T-cell (primary cell): ENCODE data around the gene FAM83E. TPM values are rescaled to one million over a fixed set of nuclear protein-coding genes. Genes with fewer than 3 reads are reported as not detected.
"Not testable (repeated sequence)": the region's sequence is repeated elsewhere in the genome, so short reads cannot be mapped to it uniquely, and the experiment has no call there.

Experiments
- ATAC-seq, 4 experiments: fragments of 200-7000 bp in 3 of 4; fragments of 150-1000 bp in 1 of 4; cut with Tn5 transposase; replicated peaks in 1 of 4; 1 replicate in 3 of 4; 2 replicates in 1 of 4; pipeline ENCODE4 v1.10.0; 2021; ENCODE audit warnings: moderate library complexity in 3 of 4, mild to moderate bottlenecking in 2 of 4, moderate number of reproducible peaks in 1 of 4
- CTCF ChIA-PET, 2 donors: fragments of 300-600 bp; sonication (Branson Sonifier 250); formaldehyde crosslinking; loops; one replicate each; lab custom pipeline; 2022; ENCODE audit warnings: antibody characterized with exemption in 2 of 2; lab: Charles Lee
- POLR2A ChIA-PET, 2 donors: fragments of 300-600 bp; sonication (Branson Sonifier 250); formaldehyde crosslinking; loops; one replicate each; lab custom pipeline; 2022; ENCODE audit warnings: antibody characterized with exemption in 2 of 2; lab: Charles Lee
- DNase-seq, 35 experiments: peaks; one replicate each; pipeline versions ENCODE4 v3.0.0 to v3.0.0-alpha.2; 2013 to 2023
- H3K27ac ChIP-seq: one replicate; pipeline ENCODE4 v1.5.1; 2013; ENCODE audit warnings: low read length
- H3K27me3 ChIP-seq, 2 experiments: replicated peaks in 1 of 2; 1 replicate in 1 of 2; 2 replicates in 1 of 2; pipeline versions ENCODE4 v1.6.1 to v1.7.0; 2013; ENCODE audit warnings: low read length in 1 of 2, mixed read lengths in 1 of 2; ENCODE audit not compliant: control insufficient read depth in 2 of 2, insufficient read depth in 2 of 2; ENCODE audit errors: extremely low read depth in 1 of 2
- H3K36me3 ChIP-seq, 2 donors: 1 replicate in 1 of 2; 2 replicates in 1 of 2; pipeline versions ENCODE4 v1.6.1 to v1.7.0; 2013; ENCODE audit warnings: low read length in 1 of 2; ENCODE audit not compliant: control insufficient read depth in 2 of 2, insufficient read depth in 1 of 2; ENCODE audit errors: extremely low read depth in 1 of 2
- H3K4me1 ChIP-seq, 2 experiments: 1 replicate in 1 of 2; 2 replicates in 1 of 2; pipeline versions ENCODE4 v1.6.1 to v1.7.0; 2013; ENCODE audit warnings: low read length in 2 of 2, mixed read lengths in 1 of 2; ENCODE audit not compliant: insufficient read depth in 2 of 2, control insufficient read depth in 1 of 2; ENCODE audit errors: extremely low read depth in 1 of 2
- H3K4me3 ChIP-seq, 2 donors: 1 replicate in 1 of 2; 2 replicates in 1 of 2; pipeline versions ENCODE4 v1.5.1 to v1.7.0; 2013; ENCODE audit warnings: mild to moderate bottlenecking in 2 of 2, low read length in 1 of 2, moderate library complexity in 1 of 2; ENCODE audit not compliant: control insufficient read depth in 1 of 2; ENCODE audit errors: extremely low read depth in 1 of 2
- H3K9me3 ChIP-seq: 2 replicates; pipeline ENCODE4 v1.7.0; 2013
- H3K27ac Mint-ChIP-seq, 2 donors: one replicate each; pipeline ENCODE4 v1.8.0; 2020 to 2021; ENCODE audit warnings: mild to moderate bottlenecking in 2 of 2, mixed read lengths in 2 of 2
- H3K27me3 Mint-ChIP-seq, 2 donors: one replicate each; pipeline ENCODE4 v1.8.0; 2021 to 2022; ENCODE audit warnings: mixed read lengths in 2 of 2
- H3K36me3 Mint-ChIP-seq: one replicate; pipeline ENCODE4 v1.8.0; 2021; ENCODE audit warnings: mixed read lengths
- H3K4me1 Mint-ChIP-seq, 3 donors: one replicate each; pipeline ENCODE4 v1.8.0; 2020 to 2022; ENCODE audit warnings: mixed read lengths in 3 of 3, mild to moderate bottlenecking in 1 of 3
- H3K4me3 Mint-ChIP-seq, 3 donors: one replicate each; pipeline ENCODE4 v1.8.0; 2020 to 2022; ENCODE audit warnings: mild to moderate bottlenecking in 3 of 3, mixed read lengths in 3 of 3, moderate library complexity in 3 of 3
- H3K9me3 Mint-ChIP-seq, 3 donors: one replicate each; pipeline ENCODE4 v1.8.0; 2020 to 2022; ENCODE audit warnings: mixed read lengths in 3 of 3
- WGBS: methylation state at CpG from one replicate; pipeline ENCODE4 v1.1.5; 2013; ENCODE audit warnings: missing lambda C conversion rate; ENCODE audit not compliant: insufficient coverage; 5-methylcytosine and 5-hydroxymethylcytosine counted together
- total RNA-seq, 35 experiments: library from RNA in 6 of 35; stranded (reverse) in 6 of 35; fragments of 120-200 nt in 1 of 35; gene quantifications; one replicate each; pipeline versions ENCODE4 v1.2.1 to v1.2.4 and lab custom pipeline; 2013 to 2026

FAM83E gene
- total RNA-seq, 5 donors from 2014 or later (not counting 1 experiment from before 2014, with no cell fraction given): 2.3 to 3.0 (median 2.7) TPM; not detected in 1

DNA sequence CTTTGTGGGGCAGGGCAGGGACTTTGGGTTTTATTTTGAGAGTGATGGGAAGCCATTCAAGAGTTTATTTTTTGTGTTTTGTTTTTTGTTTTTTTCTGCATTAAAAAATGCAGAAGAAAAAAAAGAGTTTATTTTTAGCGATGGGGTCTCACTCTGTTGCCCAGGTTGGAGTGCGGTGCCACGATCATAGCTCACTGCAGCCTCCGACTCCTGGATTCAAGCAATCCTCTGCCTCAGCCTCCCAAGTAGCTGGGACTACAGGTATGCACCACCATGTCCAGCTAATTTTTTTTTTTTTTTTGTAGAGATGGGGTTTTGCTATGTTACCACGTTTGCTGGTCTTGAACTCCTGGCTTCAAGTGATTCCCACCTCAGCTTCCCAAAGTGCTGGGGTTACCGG lies 43.6 kb upstream of the FAM83E start:
- Histone ChIP-seq H3K4me3 (no peak overlapping the region), H3K36me3 (no peaks in the 10 kb centered on the region), H3K4me1 (peaks cover 4 to 16% of the 10 kb centered on the region in 2 experiments), H3K9me3 (no peaks in the 10 kb centered on the region), H3K27ac (no peak overlapping the region), H3K27me3 (no peaks in the 10 kb centered on the region)
- H3K36me3 Mint-ChIP-seq: no peaks in the 10 kb centered on the region
- WGBS: 100% methylated on average over 5 of the region's 6 CpGs
- POLR2A ChIA-PET: no interaction called here
- no peak overlapping the region for H3K27ac Mint-ChIP-seq
- peaks cover 11 to 16% (median 13%) of the 10 kb centered on the region in 3 donors for H3K4me1 Mint-ChIP-seq
- ATAC-seq (no peak), DNase-seq (no peak)
- no peaks in the 10 kb centered on the region for H3K9me3 Mint-ChIP-seq
- H3K27me3 Mint-ChIP-seq: no peaks in the 10 kb centered on the region
- CTCF ChIA-PET: interaction anchor here (0.6 to 0.7 kb wide), 2 partner anchors 17 to 27 kb away, joined by 3 to 4 read pairs; no protein-coding TSS in a partner anchor
- H3K4me3 Mint-ChIP-seq: no peak overlapping the region

DNA sequence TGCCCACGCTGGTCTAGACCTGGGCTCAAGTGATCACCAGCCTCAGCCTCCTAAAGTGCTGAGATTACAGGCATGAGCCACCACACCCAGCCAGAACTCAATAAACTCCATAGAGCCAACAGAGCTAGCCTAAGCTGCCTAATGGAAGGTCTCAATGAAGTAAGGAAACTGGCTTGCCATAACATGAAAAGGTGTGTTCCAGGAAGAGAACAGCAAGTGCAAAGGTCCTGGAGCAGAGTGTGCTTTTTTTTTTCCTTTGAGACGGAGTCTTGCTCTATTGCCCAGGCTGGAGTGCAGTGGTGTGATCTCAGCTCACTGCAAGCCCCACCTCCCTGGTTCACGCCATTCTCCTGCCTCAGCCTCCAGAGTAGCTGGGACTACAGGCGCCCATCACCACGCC lies 43.0 kb upstream of the FAM83E start:
- H3K27ac Mint-ChIP-seq, DNase-seq, H3K9me3 ChIP-seq, H3K9me3 Mint-ChIP-seq, H3K27me3 Mint-ChIP-seq, H3K4me3 Mint-ChIP-seq, H3K27me3 ChIP-seq, H3K36me3 ChIP-seq, ATAC-seq, CTCF ChIA-PET, H3K36me3 Mint-ChIP-seq, H3K27ac ChIP-seq, H3K4me3 ChIP-seq: not testable (repeated sequence)
- H3K4me1 Mint-ChIP-seq: peaks cover 12 to 16% (median 14%) of the 10 kb centered on the region in 3 donors
- H3K4me1 ChIP-seq: peaks cover 4 to 16% of the 10 kb centered on the region in 2 experiments
- WGBS: no CpG with 5 or more reads among the region's 5 CpGs
- POLR2A ChIA-PET: interaction anchor here in 1 of 2 donors (0.6 kb wide), 1 partner anchor 13 kb away, joined by 3 read pairs; no protein-coding TSS in a partner anchor

GRCh38 chr19:48656840-48657474 lies 42.1 kb upstream of the FAM83E start:
- Histone ChIP-seq H3K9me3 (no peaks in the 10 kb centered on the region), H3K27ac (no peak overlapping the region), H3K36me3 (no peaks in the 10 kb centered on the region), H3K4me3 (no peak overlapping the region), H3K4me1 (peaks cover 4 to 16% of the 10 kb centered on the region in 2 experiments), H3K27me3 (no peaks in the 10 kb centered on the region)
- Mint-ChIP-seq H3K27me3 (no peaks in the 10 kb centered on the region), H3K27ac (no peak overlapping the region), H3K4me1 (peaks cover 15 to 21% (median 17%) of the 10 kb centered on the region in 3 donors), H3K36me3 (no peaks in the 10 kb centered on the region), H3K9me3 (no peaks in the 10 kb centered on the region), H3K4me3 (no peak overlapping the region)
- ATAC-seq (no peak), DNase-seq (no peak)
- ChIA-PET POLR2A (interaction anchor here in 1 of 2 donors (0.6 kb wide), 1 partner anchor 14 kb away, joined by 3 read pairs; no protein-coding TSS in a partner anchor), CTCF (no interaction called here)
- WGBS: 77% methylated on average over 8 of the region's 16 CpGs

DNA sequence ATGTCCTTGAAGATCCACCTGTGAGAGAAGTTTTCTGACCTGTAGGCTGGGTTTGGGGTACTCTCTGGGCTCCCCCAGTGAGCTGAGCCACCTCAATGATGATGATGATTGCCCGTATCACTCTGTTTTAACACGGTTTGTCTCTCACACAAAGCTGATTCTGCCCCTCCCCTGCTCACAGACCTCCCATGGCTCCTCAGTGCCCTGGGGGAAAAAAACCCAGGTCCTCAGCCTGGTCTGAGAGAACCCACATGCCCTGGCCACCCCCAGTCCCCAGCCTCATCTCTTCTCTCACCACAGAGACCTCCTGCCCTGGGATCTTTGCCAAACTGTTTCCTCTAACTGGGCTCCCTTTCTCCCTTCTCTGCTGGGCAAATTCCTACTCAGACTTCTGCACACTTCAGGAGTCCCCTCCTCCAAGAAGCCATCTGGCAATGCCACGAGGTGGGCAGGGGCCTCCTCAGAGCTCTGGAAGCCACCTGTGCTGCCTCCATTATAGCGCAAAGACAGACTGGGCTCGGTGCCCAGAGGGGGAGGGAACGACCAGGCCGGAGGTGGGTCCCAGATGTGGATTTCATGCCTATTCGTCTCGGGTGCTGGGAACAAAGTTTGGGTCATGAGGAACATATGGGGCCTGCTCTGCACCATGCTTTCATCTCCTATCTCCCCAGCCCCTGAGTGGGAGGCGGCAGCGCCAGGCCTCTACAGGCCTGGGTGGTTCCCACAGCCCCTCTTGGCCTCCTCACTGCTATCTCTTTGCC lies 39.6 kb upstream of the FAM83E start:
- POLR2A ChIA-PET: no interaction called here
- no peak overlapping the region for H3K4me3 ChIP-seq
- ATAC-seq (no peak), DNase-seq (no peak)
- WGBS: 69% methylated on average over 5 of the region's 11 CpGs
- Mint-ChIP-seq H3K36me3 (no peaks in the 10 kb centered on the region), H3K4me3 (no peak overlapping the region), H3K27ac (no peak overlapping the region), H3K4me1 (peaks cover 14 to 17% (median 15%) of the 10 kb centered on the region in 3 donors), H3K9me3 (no peaks in the 10 kb centered on the region), H3K27me3 (no peaks in the 10 kb centered on the region)
- CTCF ChIA-PET: interaction anchor here in 1 of 2 donors (0.6 kb wide), 1 partner anchor 178 kb away, joined by 3 read pairs; no protein-coding TSS in a partner anchor
- H3K36me3 ChIP-seq: no peaks in the 10 kb centered on the region
- peaks cover 1 to 7% of the 10 kb centered on the region in 2 experiments for H3K4me1 ChIP-seq
- H3K27me3 ChIP-seq: no peaks in the 10 kb centered on the region
- no peak overlapping the region for H3K27ac ChIP-seq
- no peaks in the 10 kb centered on the region for H3K9me3 ChIP-seq

GRCh38 chr19:48651683-48652048 lies 36.8 kb upstream of the FAM83E start:
- no peak overlapping the region for H3K4me3 Mint-ChIP-seq
- ChIA-PET CTCF (interaction anchor here in 1 of 2 donors (0.6 kb wide), 1 partner anchor 911 kb away, joined by 6 read pairs; no protein-coding TSS in a partner anchor), POLR2A (no interaction called here)
- H3K36me3 ChIP-seq: no peaks in the 10 kb centered on the region
- no peaks in the 10 kb centered on the region for H3K9me3 ChIP-seq
- no peaks in the 10 kb centered on the region for H3K27me3 ChIP-seq
- no peak overlapping the region for H3K4me3 ChIP-seq
- H3K9me3 Mint-ChIP-seq: no peaks in the 10 kb centered on the region
- peaks cover 33 to 41% (median 34%) of the 10 kb centered on the region in 3 donors for H3K4me1 Mint-ChIP-seq
- peaks cover 5 to 33% of the 10 kb centered on the region in 2 experiments for H3K4me1 ChIP-seq
- H3K27ac Mint-ChIP-seq: peak overlapping the region; percentile 46 to 66
- DNase-seq: no peak
- no peak for ATAC-seq
- no peaks in the 10 kb centered on the region for H3K27me3 Mint-ChIP-seq
- no peaks in the 10 kb centered on the region for H3K36me3 Mint-ChIP-seq
- WGBS: 64% methylated on average over 3 of the region's 5 CpGs
- no peak overlapping the region for H3K27ac ChIP-seq

DNA sequence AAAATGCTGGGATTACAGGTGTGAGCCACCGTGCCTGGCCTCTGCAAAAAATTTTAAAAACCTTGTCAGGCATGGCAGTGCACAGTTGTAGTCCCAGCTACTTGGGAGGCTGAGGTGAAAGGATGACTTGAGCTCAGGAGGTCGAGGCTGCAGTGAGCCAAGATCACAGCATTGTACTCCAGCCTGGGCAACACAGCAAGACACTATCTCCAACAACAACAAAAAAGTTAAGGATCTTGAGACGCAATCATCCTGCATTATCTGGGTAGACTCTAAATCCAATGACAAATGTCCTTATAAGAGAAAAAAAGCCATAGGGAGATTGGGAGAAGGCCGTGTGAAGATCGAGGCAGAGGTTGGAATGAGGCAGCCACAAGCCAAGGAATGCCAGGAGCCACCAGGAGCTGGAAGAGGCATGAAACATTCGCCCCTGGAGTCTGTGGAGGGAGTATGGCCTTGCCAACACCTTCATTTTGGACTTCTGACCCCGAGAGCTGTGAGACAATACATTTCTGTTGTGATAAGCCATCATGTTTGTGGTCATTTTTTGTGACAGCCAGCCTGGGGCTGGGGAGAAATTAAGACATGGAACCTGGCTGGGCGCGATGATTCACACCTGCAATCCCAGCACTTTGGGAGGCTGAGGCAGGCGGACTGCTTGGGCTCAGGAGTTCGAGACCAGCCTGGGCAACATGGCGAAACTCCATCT lies 36.3 kb upstream of the FAM83E start:
- H3K36me3 ChIP-seq: no peaks in the 10 kb centered on the region
- H3K4me1 Mint-ChIP-seq: peaks cover 34 to 45% (median 35%) of the 10 kb centered on the region in 3 donors
- no peak overlapping the region for H3K4me3 Mint-ChIP-seq
- no peaks in the 10 kb centered on the region for H3K36me3 Mint-ChIP-seq
- H3K27ac ChIP-seq: no peak overlapping the region
- POLR2A ChIA-PET: interaction anchor here in 1 of 2 donors (0.7 kb wide), 1 partner anchor 18 kb away, joined by 7 read pairs; no protein-coding TSS in a partner anchor
- H3K4me3 ChIP-seq: no peak overlapping the region
- peaks cover 5 to 37% of the 10 kb centered on the region in 2 experiments for H3K4me1 ChIP-seq
- no peaks in the 10 kb centered on the region for H3K9me3 Mint-ChIP-seq
- WGBS: 76% methylated on average over 5 of the region's 12 CpGs
- CTCF ChIA-PET: interaction anchor here in 1 of 2 donors (0.6 kb wide), 2 partner anchors 46 to 911 kb away, joined by 3 to 6 read pairs; no protein-coding TSS in a partner anchor
- DNase-seq: no peak
- no peak for ATAC-seq
- H3K27ac Mint-ChIP-seq: peak overlapping the region; percentile 11 to 33
- no peaks in the 10 kb centered on the region for H3K9me3 ChIP-seq
- no peaks in the 10 kb centered on the region for H3K27me3 Mint-ChIP-seq
- no peaks in the 10 kb centered on the region for H3K27me3 ChIP-seq
